Mammary epithelial cell (primary cell): ENCODE results near the gene STAB1.

ENCODE experiments used
- CTCF ChIP-seq, 2 donors: IDR thresholded peaks in 1 of 2; conservative IDR thresholded peaks in 1 of 2; 2 replicates each; pipeline ENCODE4 v1.5.1; 2011 to 2012; ENCODE audit warnings: inconsistent platforms in 2 of 2, low read length in 2 of 2, mild to moderate bottlenecking in 2 of 2, control low read depth in 1 of 2, low read depth in 1 of 2; ENCODE audit not compliant: insufficient read depth in 1 of 2; ENCODE audit errors: extremely low read depth in 1 of 2
- EZH2 ChIP-seq: IDR thresholded peaks from 2 replicates; pipeline ENCODE4 v1.6.1; 2012; ENCODE audit warnings: low read length, inconsistent platforms, borderline replicate concordance

- TF ChIP-seq CTCF (conservative IDR thresholded peaks at IDR 0.05 in 1 of 2, IDR thresholded peaks at IDR 0.05 in 1 of 2; ENCODE audit: extremely low read depth in 1 of 2, insufficient read depth in 1 of 2, low read depth in 1 of 2, low read length in 2 of 2) (no peak), EZH2 (no peak)
Measured at GRCh38 chr3:52512727-52513126, 17.6 kb downstream of the STAB1 start.
